Endothelial cell of umbilical vein (primary cell): ENCODE results near the gene DLGAP1. TPM values are rescaled to one million over a fixed set of nuclear protein-coding genes. Genes with fewer than 3 reads are reported as not detected.
A peak's percentile ranks its signal among the peaks of the same experiment; 100 is the strongest.

Experiments
- BruUV-seq: library from RNA; stranded (reverse); fragments of 400-500 nt; replicated peaks from 2 replicates; lab custom pipeline; 2021; lab: Mats Ljungman, UMichigan
- CTCF ChIA-PET: fragments of 300-600, 350-600 bp; sonication (Branson Sonifier 250); formaldehyde crosslinking; loops from one replicate; lab custom pipeline; 2021; ENCODE audit warnings: antibody characterized with exemption, inconsistent platforms; lab: Charles Lee
- POLR2A ChIA-PET: fragments of 300-600, 350-600 bp; sonication (Branson Sonifier 250); formaldehyde crosslinking; loops from one replicate; lab custom pipeline; 2021; ENCODE audit warnings: antibody characterized with exemption, inconsistent platforms; lab: Charles Lee
- DNase-seq: peaks from one replicate; pipeline ENCODE4 v3.0.0-alpha.2; 2011; ENCODE audit warnings: low read depth, low spot score
- FAIRE-seq: peaks from 2 replicates; lab custom pipeline; 2011; peaks lifted over from hg19 to GRCh38; lab: Jason Lieb, UNC
- H2AFZ ChIP-seq: 2 replicates; pipeline ENCODE4 v1.6.0; 2012; ENCODE audit warnings: low read depth, low read length, control low read depth, inconsistent platforms
- H3K27ac ChIP-seq: 2 replicates; pipeline ENCODE4 v1.5.1; 2011; ENCODE audit warnings: low read depth, mild to moderate bottlenecking, control low read depth, low read length, moderate library complexity; ENCODE audit not compliant: insufficient read depth
- H3K27me3 ChIP-seq, 2 experiments: 2 replicates each; pipeline versions ENCODE4 v1.6.0 to v1.6.1; 2011; ENCODE audit warnings: low read length in 2 of 2, mixed read lengths in 1 of 2; ENCODE audit not compliant: control insufficient read depth in 2 of 2, insufficient read depth in 2 of 2
- H3K36me3 ChIP-seq, 2 experiments: 2 replicates in 1 of 2; 3 replicates in 1 of 2; pipeline ENCODE4 v1.5.1; 2011; ENCODE audit warnings: low read length in 2 of 2, mild to moderate bottlenecking in 1 of 2, moderate library complexity in 1 of 2; ENCODE audit not compliant: control insufficient read depth in 2 of 2, insufficient read depth in 2 of 2; ENCODE audit errors: extremely low read depth in 1 of 2
- H3K4me1 ChIP-seq: 3 replicates; pipeline ENCODE4 v1.5.1; 2011; ENCODE audit warnings: mild to moderate bottlenecking, low read length; ENCODE audit not compliant: control insufficient read depth, insufficient read depth; ENCODE audit errors: extremely low read depth
- H3K4me2 ChIP-seq: 2 replicates; pipeline ENCODE4 v1.6.1; 2011; ENCODE audit warnings: low read length, control low read depth, mixed read lengths; ENCODE audit not compliant: insufficient read depth
- H3K4me3 ChIP-seq, 3 experiments: fragments of 200-600 bp in 1 of 3; sonication (generic), shearing (Covaris generic) in 1 of 3; replicated peaks in 1 of 3; 2 replicates each; pipeline ENCODE4 v1.5.1; 2011 to 2016; ENCODE audit warnings: control low read depth in 3 of 3, low read length in 3 of 3, mild to moderate bottlenecking in 2 of 3, inconsistent platforms in 1 of 3, low read depth in 1 of 3, moderate library complexity in 1 of 3; ENCODE audit not compliant: insufficient read depth in 1 of 3
- H3K79me2 ChIP-seq: 2 replicates; pipeline ENCODE4 v1.6.0; 2012; ENCODE audit warnings: low read length, inconsistent platforms; ENCODE audit not compliant: control insufficient read depth, insufficient read depth
- H3K9ac ChIP-seq: replicated peaks from 2 replicates; pipeline ENCODE3; 2011; ENCODE audit warnings: low read length, control low read depth; ENCODE audit not compliant: insufficient read depth; ENCODE audit errors: extremely low read depth
- H3K9me1 ChIP-seq: replicated peaks from 3 replicates; pipeline ENCODE4 v1.6.0; 2011; ENCODE audit warnings: mild to moderate bottlenecking, low read length; ENCODE audit not compliant: control insufficient read depth, insufficient read depth; ENCODE audit errors: extremely low read depth
- H3K9me3 ChIP-seq: replicated peaks from 2 replicates; pipeline ENCODE4 v1.5.1; 2012; ENCODE audit warnings: low read length, inconsistent platforms; ENCODE audit not compliant: control insufficient read depth, insufficient read depth
- H4K20me1 ChIP-seq: replicated peaks from 2 replicates; pipeline ENCODE3; 2011; ENCODE audit warnings: mild to moderate bottlenecking, low read length; ENCODE audit not compliant: control insufficient read depth, insufficient read depth; ENCODE audit errors: extremely low read depth
- CTCF ChIP-seq, 2 donors: IDR thresholded peaks; 1 replicate in 1 of 2; 2 replicates in 1 of 2; pipeline ENCODE4 v1.5.1; 2011; ENCODE audit warnings: low read length in 2 of 2, mild to moderate bottlenecking in 2 of 2, moderate library complexity in 2 of 2, control low read depth in 1 of 2, inconsistent platforms in 1 of 2, low read depth in 1 of 2; ENCODE audit not compliant: insufficient read depth in 1 of 2; ENCODE audit errors: extremely low read depth in 1 of 2
- FOS ChIP-seq: IDR thresholded peaks from 2 replicates; pipeline ENCODE4 v1.6.1; 2011; ENCODE audit warnings: mild to moderate bottlenecking, low read length, moderate library complexity, borderline replicate concordance; ENCODE audit not compliant: insufficient read depth
- GATA2 ChIP-seq: IDR thresholded peaks from 2 replicates; pipeline ENCODE4 v1.7.0; 2011; ENCODE audit warnings: low read depth, mild to moderate bottlenecking, moderate library complexity, mixed read lengths, low read length; ENCODE audit not compliant: insufficient read length, insufficient read depth
- JUN ChIP-seq: IDR thresholded peaks from 2 replicates; pipeline ENCODE4 v1.6.1; 2011; ENCODE audit warnings: borderline replicate concordance, low read depth; ENCODE audit not compliant: insufficient read length, insufficient read depth
- MYC ChIP-seq: IDR thresholded peaks from one replicate; pipeline ENCODE4 v1.6.1; 2011; ENCODE audit warnings: mild to moderate bottlenecking, low read depth, low read length
- POLR2A ChIP-seq: IDR thresholded peaks from 2 replicates; pipeline ENCODE4 v1.6.1; 2012; ENCODE audit warnings: low read depth, mild to moderate bottlenecking, control low read depth, low read length
- POLR2AphosphoS5 ChIP-seq: IDR thresholded peaks from 2 replicates; pipeline ENCODE4 v1.6.1; 2012; ENCODE audit warnings: low read depth, mild to moderate bottlenecking, control low read depth, low read length, moderate library complexity; ENCODE audit not compliant: insufficient read depth
- dilution Hi-C: fragments of 300-500 bp; cut with MboI; formaldehyde crosslinking; loops from one replicate; pipeline ENCODE4 v1.15.0; 2019; ENCODE audit warnings: low sequenced_read_pairs; ENCODE audit not compliant: extremely low pct_ligation_motif_present
- intact Hi-C: fragments of 100-400 bp; cut with micrococcal nuclease; formaldehyde crosslinking; loops from one replicate; pipeline ENCODE4 v1.10.0; 2022
- polyA plus RNA-seq, 4 experiments: library from polyadenylated mRNA; depleted of rRNA in 3 of 4; stranded (reverse) in 3 of 4; unstranded in 1 of 4; fragments of >200 nt; gene quantifications; 2 replicates each; pipeline versions ENCODE4 v1.2.1 to v1.2.3, GENCODE V29; 2011 to 2012; ENCODE audit warnings: missing spikeins in 1 of 4
- total RNA-seq: library from RNA; stranded (reverse); gene quantifications from 2 replicates; pipeline ENCODE4 v1.2.3, GENCODE V29; 2021

Gene DLGAP1
- total and polyA plus RNA-seq, 2 donors (not counting 3 experiments of a cell fraction or from before 2014, with no cell fraction given) = 0.04 TPM; not detected in 1

- no peak for TF ChIP-seq MYC
- peak; percentile 91 for TF ChIP-seq GATA2
- peak; percentile 60 for TF ChIP-seq POLR2AphosphoS5
- peak; percentile 94 for TF ChIP-seq JUN
- TF ChIP-seq POLR2A = no peak
- TF ChIP-seq CTCF (IDR thresholded peaks at IDR 0.05; ENCODE audit: extremely low read depth in 1 of 2, insufficient read depth in 1 of 2, low read depth in 1 of 2, low read length in 2 of 2) = no peak
- peak; percentile 96 for TF ChIP-seq FOS
- H3K9ac ChIP-seq = peak overlapping the region; percentile 62
- H3K9me1 ChIP-seq = no peaks in the 10 kb centered on the region
- H3K79me2 ChIP-seq = no peaks in the 10 kb centered on the region
- DNase-seq = peak; percentile 90
- H3K4me2 ChIP-seq = peak overlapping the region; percentile 88
- peak overlapping the region; percentile 87 for H3K27ac ChIP-seq
- dilution Hi-C loops (no loop called here), intact Hi-C loops (loop anchor here (1.0 to 5.0 kb wide), 4 partner anchors 24 to 295 kb away; partner anchors contain the start of gene TGIF1)
- peaks cover 25% of the 10 kb centered on the region for H3K4me1 ChIP-seq
- peak overlapping the region; percentile 22 for H2AFZ ChIP-seq
- ChIA-PET POLR2A (interaction anchor here (0.9 to 1.6 kb wide), 2 partner anchors 24 to 47 kb away, joined by 3 to 5 read pairs; no protein-coding TSS in a partner anchor), CTCF (interaction anchor here (0.9 to 1.5 kb wide), 5 partner anchors 24 to 122 kb away, joined by 3 to 7 read pairs (median 4); no protein-coding TSS in a partner anchor)
- peak overlapping the region in 2 of 3 experiments; percentile 4 to 44 for H3K4me3 ChIP-seq
- no peaks in the 10 kb centered on the region for H3K36me3 ChIP-seq
- H3K9me3 ChIP-seq = no peaks in the 10 kb centered on the region
- TSS peak; percentile 86 for BruUV-seq
- no peaks in the 10 kb centered on the region for H4K20me1 ChIP-seq
- H3K27me3 ChIP-seq = no peaks in the 10 kb centered on the region
- peak; percentile 96 for FAIRE-seq
These were observed 707.7 kb downstream of the DLGAP1 start for GRCh38 chr18:3747176-3747973.
